KOPT-K1 (cell line): ENCODE data around the gene UBASH3B.

Experiments used
- H3K27ac ChIP-seq: fragments of 200-600 bp; sonication (generic); 2 replicates; pipeline ENCODE4 v1.5.1; 2016; ENCODE audit warnings: antibody characterized with exemption, mild to moderate bottlenecking, low read depth, low read length; ENCODE audit not compliant: poor library complexity, severe bottlenecking
- H3K36me3 ChIP-seq: fragments of 200-600 bp; sonication (generic); 2 replicates; pipeline ENCODE4 v1.5.1; 2017; ENCODE audit warnings: antibody characterized with exemption, mild to moderate bottlenecking, low read length, moderate library complexity; ENCODE audit not compliant: insufficient read depth
- H3K9me3 ChIP-seq: fragments of 200-600 bp; sonication (generic); 2 replicates; pipeline ENCODE4 v1.5.1; 2017; ENCODE audit warnings: antibody characterized with exemption, low read length, mild to moderate bottlenecking; ENCODE audit not compliant: insufficient read depth, poor library complexity, severe bottlenecking

UBASH3B gene

DNA sequence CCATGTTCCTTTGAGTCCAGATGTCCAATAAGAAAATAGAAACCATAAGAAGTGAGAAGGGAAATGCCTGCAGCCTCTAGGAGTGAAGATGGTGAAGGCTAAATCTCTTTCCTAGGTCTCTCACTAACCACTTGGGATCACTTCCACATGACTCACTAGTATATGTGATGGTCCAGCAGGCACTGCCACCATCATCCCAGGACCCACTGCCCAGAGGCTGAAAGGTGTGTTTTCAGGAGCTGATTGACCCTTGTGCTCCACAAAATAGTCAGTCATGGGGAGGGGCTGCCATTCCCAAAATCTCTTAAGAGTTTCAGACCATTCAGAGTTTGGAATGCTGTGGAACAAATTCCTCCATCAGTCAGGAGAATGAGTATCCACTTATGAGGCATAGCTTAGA, 22.9 kb downstream of the UBASH3B start:
- Histone ChIP-seq H3K36me3 (peaks cover 30% of the 10 kb centered on the region), H3K9me3 (no peaks in the 10 kb centered on the region), H3K27ac (peak overlapping the region; percentile 36)

DNA sequence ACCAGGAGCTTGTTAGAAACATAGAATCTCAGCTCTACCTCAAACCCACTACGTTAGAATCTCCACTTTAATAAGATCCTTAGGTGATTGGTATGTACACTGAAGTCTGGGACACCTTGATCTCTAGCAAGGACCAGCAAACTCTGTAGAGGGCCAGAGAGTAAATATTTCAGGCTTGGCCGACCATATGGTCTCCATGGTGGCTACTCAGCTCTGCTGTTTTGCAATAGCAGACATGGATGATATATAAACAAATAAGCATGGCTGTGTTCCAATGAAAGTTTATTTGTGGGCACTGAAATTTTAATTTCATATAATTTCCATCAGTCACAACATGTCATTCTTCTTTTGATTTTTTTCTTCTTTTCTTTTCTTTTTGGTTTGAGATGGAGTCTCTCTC, 23.9 kb downstream of the UBASH3B start:
- Histone ChIP-seq H3K27ac (peak overlapping the region; percentile 36), H3K9me3 (no peaks in the 10 kb centered on the region), H3K36me3 (peaks cover 30% of the 10 kb centered on the region)

DNA sequence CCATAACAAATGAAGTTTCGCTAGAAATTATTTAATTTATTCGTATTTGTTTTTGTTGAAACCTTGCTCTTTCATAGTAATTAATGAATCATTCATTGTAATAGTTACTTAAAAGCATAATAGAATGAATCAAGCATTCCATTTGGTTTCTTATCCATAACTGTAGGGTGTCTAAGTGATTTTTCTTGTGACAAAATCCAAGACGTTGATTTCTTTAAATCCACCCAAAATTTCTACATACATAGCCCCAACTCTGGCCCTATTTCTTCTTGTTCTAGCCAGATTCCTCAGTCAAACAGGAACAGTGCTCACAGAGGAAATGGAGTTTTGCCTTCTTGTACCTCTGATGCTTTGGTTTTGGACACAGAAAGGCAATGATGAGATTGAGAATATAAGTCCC, 25.5 kb downstream of the UBASH3B start:
- H3K36me3 ChIP-seq = peaks cover 30% of the 10 kb centered on the region
- H3K9me3 ChIP-seq = no peaks in the 10 kb centered on the region
- H3K27ac ChIP-seq = peak overlapping the region; percentile 49

DNA sequence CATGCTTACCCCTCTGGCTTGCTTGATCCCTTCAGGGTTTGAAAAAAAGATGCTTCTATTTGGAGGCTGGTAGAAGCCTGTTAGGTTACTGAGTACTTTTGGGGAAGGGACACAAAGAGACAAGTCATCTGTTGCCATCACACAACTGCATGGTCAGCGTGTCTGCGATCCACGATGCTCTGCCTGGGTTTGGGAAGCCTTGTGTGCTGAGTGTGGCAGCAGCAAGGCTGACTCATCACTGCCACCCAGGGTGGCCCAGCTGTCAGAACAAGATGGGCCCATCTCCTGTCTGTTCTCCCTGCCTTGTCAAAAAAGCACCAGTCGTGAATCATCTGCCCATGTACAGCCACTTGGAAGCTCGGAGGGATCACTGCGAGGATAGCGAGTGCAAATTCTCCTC, 26.2 kb downstream of the UBASH3B start:
- Histone ChIP-seq H3K9me3 (no peaks in the 10 kb centered on the region), H3K27ac (peak overlapping the region; percentile 49), H3K36me3 (peaks cover 30% of the 10 kb centered on the region)

DNA sequence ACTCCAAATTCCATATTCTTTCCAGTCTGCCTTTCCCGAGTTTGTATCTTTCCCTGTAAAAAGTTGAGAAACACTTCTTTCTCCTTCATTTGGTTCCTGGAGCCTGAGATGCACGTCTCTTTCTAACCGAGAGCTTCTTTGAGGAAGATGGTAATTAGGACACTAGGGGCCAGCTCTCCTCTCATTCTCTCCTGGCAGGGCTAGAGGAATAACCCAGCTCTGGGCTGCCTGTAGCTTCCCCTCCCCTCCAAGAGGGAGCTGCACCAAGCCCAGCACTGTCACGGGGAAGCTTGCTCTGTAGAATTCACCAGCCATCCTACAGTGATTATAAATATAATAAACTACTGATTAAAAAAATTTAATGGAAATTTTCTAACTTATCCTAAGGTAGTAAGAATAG, 26.9 kb downstream of the UBASH3B start:
- H3K27ac ChIP-seq = no peak overlapping the region

DNA sequence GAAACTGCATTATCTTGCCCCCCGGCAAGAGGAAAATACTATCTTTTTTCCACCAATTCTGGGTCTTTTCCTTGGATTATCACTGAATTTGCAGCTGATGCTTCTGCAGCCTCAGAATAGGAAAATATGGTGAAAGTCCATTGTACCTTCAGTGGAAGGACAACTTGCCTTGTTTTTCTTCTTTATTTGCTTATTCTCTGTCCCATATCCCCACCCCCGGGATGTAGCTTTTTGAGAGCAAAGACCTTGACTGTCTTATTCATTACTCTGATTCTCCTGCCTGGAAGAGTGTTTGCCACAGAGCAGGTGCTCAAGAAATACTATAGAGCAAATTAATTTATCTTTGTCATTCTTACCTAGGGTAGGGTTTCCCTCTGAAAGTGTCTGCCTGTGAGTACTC, 29.5 kb downstream of the UBASH3B start:
- no peak overlapping the region for H3K27ac ChIP-seq
- H3K36me3 ChIP-seq = peaks cover 11% of the 10 kb centered on the region
- H3K9me3 ChIP-seq = no peaks in the 10 kb centered on the region

More for the DNA sequence above, 26.9 kb downstream of the UBASH3B start:
- no peaks in the 10 kb centered on the region for H3K9me3 ChIP-seq
- peaks cover 27% of the 10 kb centered on the region for H3K36me3 ChIP-seq

DNA sequence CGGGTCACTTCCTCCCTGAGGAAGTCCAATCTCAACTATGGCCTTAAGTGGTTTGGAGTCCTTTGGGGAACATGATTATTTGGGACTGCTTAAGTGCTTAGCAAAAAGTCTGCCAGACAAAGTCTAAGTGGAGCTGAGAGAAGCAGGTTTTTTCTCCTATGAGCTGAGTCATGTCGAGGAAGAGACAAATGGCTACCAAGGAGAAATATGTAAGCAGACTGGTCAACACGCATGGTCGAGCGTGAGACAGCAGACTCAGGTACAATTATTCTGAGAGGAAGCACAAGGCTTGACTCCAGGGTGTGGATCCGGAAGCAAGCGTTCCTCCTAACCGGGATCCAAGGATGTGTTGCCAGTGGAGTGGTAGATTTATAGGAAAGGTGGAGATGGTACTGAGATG, 30.6 kb downstream of the UBASH3B start:
- Histone ChIP-seq H3K9me3 (no peaks in the 10 kb centered on the region), H3K27ac (peak overlapping the region; percentile 38), H3K36me3 (peaks cover 11% of the 10 kb centered on the region)

DNA sequence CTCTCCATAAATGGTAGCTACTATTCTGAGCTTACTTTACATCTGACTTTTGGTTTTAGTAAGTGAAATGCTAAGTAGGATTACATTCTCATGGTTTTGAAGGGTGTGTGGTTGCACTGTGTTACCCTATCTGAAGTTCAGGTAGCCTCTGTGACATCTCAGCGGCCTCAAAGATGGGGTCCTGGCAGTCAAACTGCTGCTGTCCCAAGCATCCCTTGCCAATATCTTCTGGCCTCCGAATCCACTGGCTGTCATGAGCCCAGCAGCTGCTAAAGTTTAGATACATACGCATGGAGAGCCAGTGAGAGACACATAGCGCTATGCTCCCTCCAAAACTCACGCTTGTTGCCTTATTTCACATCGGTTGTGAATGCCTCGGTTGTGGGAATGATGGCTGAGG, 34.9 kb downstream of the UBASH3B start:
- H3K27ac ChIP-seq = peak overlapping the region; percentile 97
- no peaks in the 10 kb centered on the region for H3K9me3 ChIP-seq
- no peaks in the 10 kb centered on the region; the same call in 1 of the 2 replicates for H3K36me3 ChIP-seq

DNA sequence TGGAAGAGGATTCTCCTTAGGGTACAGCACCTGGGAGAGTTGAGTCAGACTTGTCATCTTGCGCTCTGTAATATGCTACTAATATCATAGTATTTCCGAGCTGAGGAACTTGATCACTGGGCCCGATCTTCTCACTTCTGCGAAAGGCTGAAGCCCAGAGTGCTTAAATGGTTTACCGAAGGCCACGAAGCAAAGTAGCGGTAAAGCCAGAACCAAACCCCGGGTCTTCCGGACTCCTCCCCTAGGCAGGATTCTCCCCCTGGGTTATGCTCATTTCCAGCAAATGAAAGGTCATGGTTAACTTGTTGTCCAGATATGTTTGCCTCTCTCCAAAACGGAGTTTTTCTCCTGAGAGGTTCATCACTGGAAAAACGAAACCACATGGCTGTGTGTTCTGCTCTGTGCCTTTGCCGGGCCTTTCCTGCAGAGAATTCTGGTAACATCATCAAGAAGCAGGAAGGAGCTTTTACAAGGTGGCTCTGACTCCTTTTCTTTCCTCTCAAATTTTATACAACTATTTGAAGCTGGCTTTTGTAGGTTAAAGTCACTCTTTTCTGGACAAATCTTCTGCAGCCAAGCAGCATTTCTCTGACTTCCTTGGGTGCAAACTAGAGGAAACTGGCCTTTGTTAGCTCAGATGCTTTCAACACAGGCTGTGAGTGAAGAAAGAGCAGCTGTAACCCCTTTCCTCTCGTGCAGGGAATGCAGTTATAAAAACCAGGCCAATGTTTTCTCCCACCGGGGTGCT, 35.5 kb downstream of the UBASH3B start:
- H3K9me3 ChIP-seq = no peaks in the 10 kb centered on the region
- H3K27ac ChIP-seq = peak overlapping the region; percentile 97
- H3K36me3 ChIP-seq = no peaks in the 10 kb centered on the region; the same call in 1 of the 2 replicates

DNA sequence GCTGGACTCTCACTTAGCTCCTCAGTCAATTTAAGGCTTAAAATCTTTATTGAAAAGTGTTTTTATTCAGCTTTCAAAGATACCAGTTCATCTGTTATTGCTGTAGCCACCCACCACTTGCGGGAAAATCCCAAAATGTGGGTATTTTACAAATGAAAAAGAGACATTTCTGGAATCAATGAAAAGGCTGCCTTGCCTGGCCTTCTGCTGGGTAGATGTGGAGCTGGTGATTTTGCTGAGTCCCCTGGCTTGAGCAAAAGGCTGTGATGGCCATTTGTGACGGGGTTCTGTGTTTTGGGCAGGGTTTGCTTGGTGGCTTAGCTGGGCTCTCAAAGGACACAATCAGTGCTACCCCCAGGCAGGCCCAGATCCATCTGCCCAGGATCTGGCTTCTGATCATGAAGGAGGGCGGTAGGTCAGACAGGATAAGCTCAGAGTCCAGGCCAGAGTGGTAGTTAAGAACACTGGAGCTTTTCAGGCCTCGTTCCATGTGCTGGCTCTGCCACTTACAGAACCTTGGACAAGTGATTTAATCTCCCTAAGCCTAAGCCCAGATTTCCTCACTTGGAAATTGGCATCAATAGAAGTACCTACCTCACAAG, 36.1 kb downstream of the UBASH3B start:
- Histone ChIP-seq H3K9me3 (no peaks in the 10 kb centered on the region), H3K27ac (peak overlapping the region; percentile 97), H3K36me3 (no peaks in the 10 kb centered on the region; the same call in 1 of the 2 replicates)

DNA sequence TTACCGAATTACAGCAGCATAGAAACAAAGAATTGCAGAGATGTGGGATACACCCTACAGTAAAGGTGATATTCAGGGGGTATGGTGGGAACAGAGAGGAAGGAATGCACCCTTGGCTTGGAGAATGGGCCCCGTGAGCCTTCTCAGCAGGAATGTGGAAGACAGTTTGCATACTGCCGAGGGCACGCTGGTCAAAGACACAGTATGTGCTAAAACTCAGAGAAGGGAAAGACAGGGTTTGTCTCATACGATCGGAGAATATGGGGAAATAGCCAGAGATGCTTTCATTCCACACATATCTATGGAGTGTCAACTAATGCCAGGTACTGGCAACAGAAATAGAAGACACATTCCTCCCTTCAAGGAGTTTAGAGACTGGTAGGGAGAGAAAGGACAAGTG, 36.9 kb downstream of the UBASH3B start:
- no peaks in the 10 kb centered on the region for H3K9me3 ChIP-seq
- H3K36me3 ChIP-seq = no peaks in the 10 kb centered on the region; the same call in 1 of the 2 replicates
- H3K27ac ChIP-seq = peak overlapping the region; percentile 97

DNA sequence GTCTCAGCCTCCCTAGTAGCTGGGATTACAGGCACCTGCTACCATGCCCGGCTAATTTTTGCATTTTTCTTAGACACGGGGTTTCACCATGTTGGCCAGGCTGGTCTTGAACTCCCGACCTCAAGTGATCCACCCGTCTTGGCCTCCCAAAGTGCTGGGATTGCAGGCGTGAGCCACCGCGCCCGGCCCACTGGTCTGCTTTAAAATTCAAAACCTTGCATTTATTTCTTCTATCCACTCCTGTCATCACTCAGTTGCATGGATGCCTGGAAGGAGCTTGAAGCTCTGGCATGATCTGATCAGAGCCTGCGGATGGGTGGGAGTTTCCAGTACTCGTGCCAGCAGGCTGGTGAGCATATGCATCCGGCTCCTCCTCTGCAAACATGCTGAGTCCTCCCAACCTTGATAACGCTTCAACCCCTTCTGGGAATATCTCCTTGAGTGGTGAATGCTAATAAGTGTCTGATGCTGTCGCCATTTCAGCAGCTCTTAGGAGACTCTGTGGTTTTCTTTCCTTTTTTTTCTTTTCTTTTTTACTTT, 39.6 kb downstream of the UBASH3B start:
- Histone ChIP-seq H3K27ac (peak overlapping the region; percentile 97), H3K36me3 (peaks cover 5% of the 10 kb centered on the region; the same call in 1 of the 2 replicates), H3K9me3 (no peaks in the 10 kb centered on the region)

DNA sequence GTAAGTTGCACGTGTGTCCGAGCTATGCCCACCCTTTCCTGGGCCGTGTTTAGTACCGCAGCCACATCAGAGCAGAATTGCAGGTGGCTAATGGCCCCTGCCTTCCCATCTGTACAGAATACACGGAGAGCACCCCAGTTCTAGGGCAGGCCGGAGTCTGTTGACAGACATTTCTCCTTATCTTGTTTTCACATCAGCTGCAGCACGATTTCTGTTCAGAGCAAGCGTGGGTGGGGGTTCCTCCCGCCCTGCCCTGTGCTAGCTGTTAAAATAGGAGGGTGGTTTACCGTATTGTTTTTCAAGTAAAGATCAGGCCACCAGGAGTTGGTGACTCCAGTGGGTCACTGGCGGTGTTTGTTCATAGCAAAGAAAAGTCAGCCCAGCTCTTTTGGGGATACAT, 41.1 kb downstream of the UBASH3B start:
- Histone ChIP-seq H3K36me3 (peaks cover 5% of the 10 kb centered on the region; the same call in 1 of the 2 replicates), H3K27ac (peak overlapping the region; percentile 97), H3K9me3 (no peaks in the 10 kb centered on the region)

DNA sequence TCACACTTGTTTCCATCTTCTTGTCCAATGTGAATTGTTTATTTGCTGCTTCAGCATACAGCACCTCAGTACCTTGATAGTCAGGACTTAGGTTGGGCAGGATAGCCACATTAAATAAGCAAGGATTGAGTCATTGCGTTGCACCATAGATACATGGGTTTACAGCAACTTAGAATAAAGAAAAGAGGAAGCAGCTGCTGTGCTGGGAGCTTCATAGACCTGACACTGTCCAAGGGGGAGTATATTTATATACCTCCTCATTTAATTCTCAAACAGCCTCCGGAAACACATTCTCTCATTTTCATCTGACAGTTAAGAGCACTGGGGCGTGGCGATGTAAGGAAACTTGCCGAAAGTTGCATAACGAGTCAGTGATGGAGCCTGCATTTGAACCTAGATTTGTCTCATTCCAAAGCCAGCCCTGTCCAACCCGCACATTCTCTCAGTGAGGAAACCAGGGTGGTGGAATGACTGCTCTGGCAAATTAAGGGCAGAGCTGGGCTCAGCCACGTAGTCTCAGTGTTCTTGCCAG, 42.2 kb downstream of the UBASH3B start:
- H3K36me3 ChIP-seq = peaks cover 5% of the 10 kb centered on the region; the same call in 1 of the 2 replicates
- peak overlapping the region; percentile 97 for H3K27ac ChIP-seq

DNA sequence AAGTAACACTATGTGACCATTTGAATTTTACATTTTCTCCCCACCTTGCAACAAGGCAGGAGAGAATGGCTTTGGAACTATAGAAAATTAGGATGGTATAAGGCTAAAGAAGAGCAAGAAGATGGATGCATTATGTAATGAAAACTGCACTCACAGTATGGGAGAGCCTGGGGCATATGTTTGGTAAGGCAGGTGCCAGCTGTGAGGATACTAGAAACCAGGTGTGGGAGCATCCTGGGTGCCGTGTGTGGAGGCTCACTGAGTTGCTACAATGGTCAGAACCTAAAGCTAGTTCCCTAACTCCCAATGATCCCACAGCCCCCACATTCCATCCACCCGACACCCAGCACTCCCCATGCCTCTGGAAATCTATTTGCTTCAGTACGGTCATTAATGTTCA, 42.9 kb downstream of the UBASH3B start:
- H3K27ac ChIP-seq = peak overlapping the region; percentile 97
- H3K36me3 ChIP-seq = peaks cover 5% of the 10 kb centered on the region; the same call in 1 of the 2 replicates
- no peaks in the 10 kb centered on the region for H3K9me3 ChIP-seq

More for the DNA sequence above, 42.2 kb downstream of the UBASH3B start:
- H3K9me3 ChIP-seq = no peaks in the 10 kb centered on the region
